WTC11 (cell line): Measurements from ENCODE around the gene L3HYPDH. TPM values are rescaled to one million over a fixed set of nuclear protein-coding genes. Genes with fewer than 3 reads are reported as not detected.

Experiments
- ATAC-seq: fragments of 200-7000 bp; cut with Tn5 transposase; 2 replicates; pipeline ENCODE4 v1.10.0; 2021; ENCODE audit warnings: mild to moderate bottlenecking, moderate library complexity
- CTCF ChIA-PET: fragments of 300-600 bp; sonication (Branson Sonifier 250); formaldehyde crosslinking; loops from one replicate; lab custom pipeline; 2021; ENCODE audit warnings: antibody characterized with exemption; lab: Charles Lee
- POLR2A ChIA-PET: fragments of 350-600 bp; sonication (Branson Sonifier 250); formaldehyde crosslinking; loops from one replicate; lab custom pipeline; 2021; ENCODE audit warnings: antibody characterized with exemption; lab: Charles Lee
- DNase-seq: peaks from one replicate; pipeline ENCODE4 v3.0.0; 2021; ENCODE audit warnings: low spot score
- H3K27ac Mint-ChIP-seq: 2 replicates; pipeline ENCODE4 v1.8.0; 2021; ENCODE audit warnings: mixed read lengths
- H3K27me3 Mint-ChIP-seq: 2 replicates; pipeline ENCODE4 v1.8.0; 2021; ENCODE audit warnings: low read depth, mild to moderate bottlenecking, moderate library complexity, mixed read lengths
- H3K36me3 Mint-ChIP-seq: 2 replicates; pipeline ENCODE4 v1.8.0; 2021; ENCODE audit warnings: mixed read lengths
- H3K4me1 Mint-ChIP-seq: 2 replicates; pipeline ENCODE4 v1.8.0; 2022; ENCODE audit warnings: mixed read lengths
- H3K4me3 Mint-ChIP-seq: 2 replicates; pipeline ENCODE4 v1.8.0; 2021; ENCODE audit warnings: mild to moderate bottlenecking, moderate library complexity, mixed read lengths
- H3K9me3 Mint-ChIP-seq: 2 replicates; pipeline ENCODE4 v1.8.0; 2021; ENCODE audit warnings: mixed read lengths
- FOXJ3 ChIP-seq: sonication (generic); formaldehyde crosslinking; IDR thresholded peaks from 2 replicates; pipeline ENCODE4 v1.9.0; 2021; ENCODE audit warnings: missing genetic modification reagents, mild to moderate bottlenecking, borderline replicate concordance
- FOXP1 ChIP-seq: sonication (generic); formaldehyde crosslinking; IDR thresholded peaks from 2 replicates; pipeline ENCODE4 v1.8.0; 2022; ENCODE audit warnings: missing genetic modification reagents, mild to moderate bottlenecking, moderate library complexity, borderline replicate concordance
- IRF2 ChIP-seq: sonication (generic); formaldehyde crosslinking; IDR thresholded peaks from 2 replicates; pipeline ENCODE4 v1.8.0; 2022; ENCODE audit warnings: low read depth, missing genetic modification reagents, borderline replicate concordance
- NFATC4 ChIP-seq: fragments of 250-450 bp; sonication (Bioruptor Pico); IDR thresholded peaks from 2 replicates; pipeline ENCODE4 v1.9.0; 2021; ENCODE audit warnings: mild to moderate bottlenecking
- NR2C2 ChIP-seq: sonication (generic); formaldehyde crosslinking; IDR thresholded peaks from 2 replicates; pipeline ENCODE4 v1.8.0; 2022; ENCODE audit warnings: mild to moderate bottlenecking, missing genetic modification reagents
- PRRX2 ChIP-seq: fragments of 250-450 bp; sonication (Bioruptor Pico); IDR thresholded peaks from 2 replicates; pipeline ENCODE4 v1.8.0; 2021; ENCODE audit warnings: mild to moderate bottlenecking
- SMAD3 ChIP-seq: sonication (generic); formaldehyde crosslinking; IDR thresholded peaks from 2 replicates; pipeline ENCODE4 v1.8.0; 2022; ENCODE audit warnings: missing genetic modification reagents, mild to moderate bottlenecking, borderline replicate concordance
- SMAD4 ChIP-seq: sonication (generic); formaldehyde crosslinking; IDR thresholded peaks from 2 replicates; pipeline ENCODE4 v1.8.0; 2022; ENCODE audit warnings: mild to moderate bottlenecking, missing genetic modification reagents
- TCF7 ChIP-seq: sonication (generic); formaldehyde crosslinking; IDR thresholded peaks from 2 replicates; pipeline ENCODE4 v1.8.0; 2022; ENCODE audit warnings: mild to moderate bottlenecking, low read depth, missing genetic modification reagents, moderate library complexity
- TEAD1 ChIP-seq: sonication (generic); formaldehyde crosslinking; IDR thresholded peaks from 2 replicates; pipeline ENCODE4 v1.8.0; 2022; ENCODE audit warnings: mild to moderate bottlenecking, missing genetic modification reagents
- TEAD4 ChIP-seq: sonication (generic); formaldehyde crosslinking; IDR thresholded peaks from 2 replicates; pipeline ENCODE4 v1.8.0; 2022; ENCODE audit warnings: mild to moderate bottlenecking, missing genetic modification reagents
- ZNF121 ChIP-seq: sonication (generic); formaldehyde crosslinking; IDR thresholded peaks from 2 replicates; pipeline ENCODE4 v1.8.0; 2023; ENCODE audit warnings: missing genetic modification reagents
- total RNA-seq: library from RNA; stranded (reverse); gene quantifications from 3 replicates; pipeline ENCODE4 v1.2.3, GENCODE V29; 2021
- TF ChIP-seq, protein P1 (sequence below): sonication (generic); formaldehyde crosslinking; IDR thresholded peaks from 2 replicates; pipeline ENCODE4 v1.8.1; 2023; ENCODE audit warnings: mild to moderate bottlenecking, missing genetic modification reagents
- TF ChIP-seq, protein P2 (sequence below): sonication (generic); formaldehyde crosslinking; IDR thresholded peaks from 2 replicates; pipeline ENCODE4 v1.8.0; 2022; ENCODE audit warnings: mild to moderate bottlenecking, missing genetic modification reagents
- TF ChIP-seq, protein P3 (sequence below): fragments of 250-450 bp; sonication (Bioruptor Pico); IDR thresholded peaks from 2 replicates; pipeline ENCODE4 v2.1.2; 2022; ENCODE audit warnings: mild to moderate bottlenecking, moderate library complexity
- TF ChIP-seq, protein P4 (sequence below): sonication (generic); formaldehyde crosslinking; IDR thresholded peaks from 2 replicates; pipeline ENCODE4 v1.8.0; 2023; ENCODE audit warnings: mild to moderate bottlenecking, missing genetic modification reagents

L3HYPDH gene
- total RNA-seq, 1 experiment from 2014 or later: 17.5 TPM

DNA sequence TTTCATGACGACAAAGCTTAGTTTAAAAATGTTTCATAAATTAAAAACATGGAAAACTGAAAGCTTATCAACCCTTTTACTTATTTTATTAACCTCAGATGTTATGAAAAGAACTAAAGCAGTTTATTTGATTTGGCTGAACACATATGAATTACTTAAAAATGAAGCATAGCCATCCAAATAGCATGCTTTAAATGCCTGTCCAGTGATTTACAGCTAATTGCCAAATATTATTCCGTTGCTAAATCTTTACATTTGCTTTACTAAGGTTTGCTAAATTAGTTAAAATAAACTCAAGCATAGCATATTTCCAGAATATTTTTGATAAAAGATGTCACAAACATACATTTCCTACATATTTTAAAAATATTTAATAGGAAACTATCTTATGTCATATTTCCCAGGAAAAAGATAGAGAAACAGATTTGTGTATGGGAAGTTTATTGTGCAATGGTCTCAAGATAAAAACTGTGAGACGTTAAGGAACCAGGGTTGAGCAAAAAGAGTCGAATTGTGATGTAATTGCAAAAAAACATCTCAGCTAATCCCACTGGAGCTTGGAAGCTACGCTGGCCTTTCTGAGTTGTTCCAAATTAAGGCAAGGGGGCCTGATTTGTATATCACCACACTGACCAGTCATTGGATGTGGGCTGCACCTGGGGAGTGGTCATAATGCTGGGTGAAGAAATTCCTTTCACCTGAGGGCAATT lies 44.8 kb downstream of the L3HYPDH start:
- no peaks in the 10 kb centered on the region for H3K36me3 Mint-ChIP-seq
- no peak for TF ChIP-seq NR2C2 (CRISPR knock-in tag)
- no peak for TF ChIP-seq TCF7 (CRISPR knock-in tag)
- TF ChIP-seq, protein P1, sequence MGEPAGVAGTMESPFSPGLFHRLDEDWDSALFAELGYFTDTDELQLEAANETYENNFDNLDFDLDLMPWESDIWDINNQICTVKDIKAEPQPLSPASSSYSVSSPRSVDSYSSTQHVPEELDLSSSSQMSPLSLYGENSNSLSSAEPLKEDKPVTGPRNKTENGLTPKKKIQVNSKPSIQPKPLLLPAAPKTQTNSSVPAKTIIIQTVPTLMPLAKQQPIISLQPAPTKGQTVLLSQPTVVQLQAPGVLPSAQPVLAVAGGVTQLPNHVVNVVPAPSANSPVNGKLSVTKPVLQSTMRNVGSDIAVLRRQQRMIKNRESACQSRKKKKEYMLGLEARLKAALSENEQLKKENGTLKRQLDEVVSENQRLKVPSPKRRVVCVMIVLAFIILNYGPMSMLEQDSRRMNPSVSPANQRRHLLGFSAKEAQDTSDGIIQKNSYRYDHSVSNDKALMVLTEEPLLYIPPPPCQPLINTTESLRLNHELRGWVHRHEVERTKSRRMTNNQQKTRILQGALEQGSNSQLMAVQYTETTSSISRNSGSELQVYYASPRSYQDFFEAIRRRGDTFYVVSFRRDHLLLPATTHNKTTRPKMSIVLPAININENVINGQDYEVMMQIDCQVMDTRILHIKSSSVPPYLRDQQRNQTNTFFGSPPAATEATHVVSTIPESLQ (CRISPR knock-in tag): no peak
- no peak for TF ChIP-seq SMAD4 (CRISPR knock-in tag)
- no peak for TF ChIP-seq ZNF121 (CRISPR knock-in tag)
- no peak for TF ChIP-seq FOXJ3 (CRISPR knock-in tag)
- TF ChIP-seq, all 79 proteins: peak for 0
- no peaks in the 10 kb centered on the region for H3K4me1 Mint-ChIP-seq
- no peak overlapping the region for H3K27ac Mint-ChIP-seq
- H3K27me3 Mint-ChIP-seq: no peaks in the 10 kb centered on the region
- H3K9me3 Mint-ChIP-seq: no peaks in the 10 kb centered on the region
- ChIA-PET POLR2A (no interaction called here), CTCF (interaction anchor here (0.8 to 1.5 kb wide), 3 partner anchors 45 to 306 kb away, joined by 3 to 4 read pairs (median 4); partner anchors contain the start of genes JKAMP and L3HYPDH)
- no peak overlapping the region for H3K4me3 Mint-ChIP-seq
- ATAC-seq (peak; percentile 58), DNase-seq (no peak)

DNA sequence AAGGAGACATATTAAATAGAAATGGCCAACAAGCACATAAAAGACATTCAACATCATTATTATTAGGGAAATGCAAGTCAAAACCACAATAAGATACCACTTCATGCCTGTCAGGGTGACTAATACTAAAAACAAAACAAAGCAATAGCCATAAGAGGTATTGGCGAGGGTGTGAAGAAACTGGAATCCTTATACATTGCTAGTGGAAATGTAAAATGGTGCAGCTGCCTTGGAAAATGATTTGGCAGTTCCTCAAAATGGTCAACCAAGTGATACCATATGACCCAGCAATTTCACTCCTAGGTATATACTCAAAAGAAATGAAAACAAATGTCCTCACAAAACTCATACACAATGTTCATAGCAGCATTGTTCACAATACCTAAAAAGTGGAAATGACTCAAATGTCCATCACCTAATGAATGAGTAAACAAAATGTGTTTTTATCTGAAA lies 46.0 kb downstream of the L3HYPDH start:
- ATAC-seq (no peak), DNase-seq (no peak)
- no peak overlapping the region for H3K27ac Mint-ChIP-seq

More for the DNA sequence above, 46.0 kb downstream of the L3HYPDH start:
- ChIA-PET POLR2A (no interaction called here), CTCF (interaction anchor here (1.5 kb wide), 1 partner anchor 305 kb away, joined by 4 read pairs; no protein-coding TSS in a partner anchor)
- TF ChIP-seq IRF2 (CRISPR knock-in tag) (no peak), TEAD1 (no peak), SMAD3 (CRISPR knock-in tag) (no peak), NFATC4 (CRISPR knock-in tag) (no peak), FOXP1 (CRISPR knock-in tag) (no peak), PRRX2 (CRISPR knock-in tag) (no peak), TEAD4 (no peak)
- TF ChIP-seq, protein P2, sequence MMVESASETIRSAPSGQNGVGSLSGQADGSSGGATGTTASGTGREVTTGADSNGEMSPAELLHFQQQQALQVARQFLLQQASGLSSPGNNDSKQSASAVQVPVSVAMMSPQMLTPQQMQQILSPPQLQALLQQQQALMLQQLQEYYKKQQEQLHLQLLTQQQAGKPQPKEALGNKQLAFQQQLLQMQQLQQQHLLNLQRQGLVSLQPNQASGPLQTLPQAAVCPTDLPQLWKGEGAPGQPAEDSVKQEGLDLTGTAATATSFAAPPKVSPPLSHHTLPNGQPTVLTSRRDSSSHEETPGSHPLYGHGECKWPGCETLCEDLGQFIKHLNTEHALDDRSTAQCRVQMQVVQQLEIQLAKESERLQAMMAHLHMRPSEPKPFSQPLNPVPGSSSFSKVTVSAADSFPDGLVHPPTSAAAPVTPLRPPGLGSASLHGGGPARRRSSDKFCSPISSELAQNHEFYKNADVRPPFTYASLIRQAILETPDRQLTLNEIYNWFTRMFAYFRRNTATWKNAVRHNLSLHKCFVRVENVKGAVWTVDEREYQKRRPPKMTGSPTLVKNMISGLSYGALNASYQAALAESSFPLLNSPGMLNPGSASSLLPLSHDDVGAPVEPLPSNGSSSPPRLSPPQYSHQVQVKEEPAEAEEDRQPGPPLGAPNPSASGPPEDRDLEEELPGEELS (CRISPR knock-in tag): no peak
- TF ChIP-seq, protein P3, sequence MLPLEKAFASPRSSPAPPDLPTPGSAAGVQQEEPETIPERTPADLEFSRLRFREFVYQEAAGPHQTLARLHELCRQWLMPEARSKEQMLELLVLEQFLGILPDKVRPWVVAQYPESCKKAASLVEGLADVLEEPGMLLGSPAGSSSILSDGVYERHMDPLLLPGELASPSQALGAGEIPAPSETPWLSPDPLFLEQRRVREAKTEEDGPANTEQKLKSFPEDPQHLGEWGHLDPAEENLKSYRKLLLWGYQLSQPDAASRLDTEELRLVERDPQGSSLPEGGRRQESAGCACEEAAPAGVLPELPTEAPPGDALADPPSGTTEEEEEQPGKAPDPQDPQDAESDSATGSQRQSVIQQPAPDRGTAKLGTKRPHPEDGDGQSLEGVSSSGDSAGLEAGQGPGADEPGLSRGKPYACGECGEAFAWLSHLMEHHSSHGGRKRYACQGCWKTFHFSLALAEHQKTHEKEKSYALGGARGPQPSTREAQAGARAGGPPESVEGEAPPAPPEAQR (CRISPR knock-in tag): no peak
- TF ChIP-seq, protein P4, sequence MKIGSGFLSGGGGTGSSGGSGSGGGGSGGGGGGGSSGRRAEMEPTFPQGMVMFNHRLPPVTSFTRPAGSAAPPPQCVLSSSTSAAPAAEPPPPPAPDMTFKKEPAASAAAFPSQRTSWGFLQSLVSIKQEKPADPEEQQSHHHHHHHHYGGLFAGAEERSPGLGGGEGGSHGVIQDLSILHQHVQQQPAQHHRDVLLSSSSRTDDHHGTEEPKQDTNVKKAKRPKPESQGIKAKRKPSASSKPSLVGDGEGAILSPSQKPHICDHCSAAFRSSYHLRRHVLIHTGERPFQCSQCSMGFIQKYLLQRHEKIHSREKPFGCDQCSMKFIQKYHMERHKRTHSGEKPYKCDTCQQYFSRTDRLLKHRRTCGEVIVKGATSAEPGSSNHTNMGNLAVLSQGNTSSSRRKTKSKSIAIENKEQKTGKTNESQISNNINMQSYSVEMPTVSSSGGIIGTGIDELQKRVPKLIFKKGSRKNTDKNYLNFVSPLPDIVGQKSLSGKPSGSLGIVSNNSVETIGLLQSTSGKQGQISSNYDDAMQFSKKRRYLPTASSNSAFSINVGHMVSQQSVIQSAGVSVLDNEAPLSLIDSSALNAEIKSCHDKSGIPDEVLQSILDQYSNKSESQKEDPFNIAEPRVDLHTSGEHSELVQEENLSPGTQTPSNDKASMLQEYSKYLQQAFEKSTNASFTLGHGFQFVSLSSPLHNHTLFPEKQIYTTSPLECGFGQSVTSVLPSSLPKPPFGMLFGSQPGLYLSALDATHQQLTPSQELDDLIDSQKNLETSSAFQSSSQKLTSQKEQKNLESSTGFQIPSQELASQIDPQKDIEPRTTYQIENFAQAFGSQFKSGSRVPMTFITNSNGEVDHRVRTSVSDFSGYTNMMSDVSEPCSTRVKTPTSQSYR (CRISPR knock-in tag): no peak
- H3K27me3 Mint-ChIP-seq: no peaks in the 10 kb centered on the region
- H3K4me3 Mint-ChIP-seq: no peak overlapping the region
- H3K9me3 Mint-ChIP-seq: no peaks in the 10 kb centered on the region
- no peaks in the 10 kb centered on the region for H3K4me1 Mint-ChIP-seq
- no peaks in the 10 kb centered on the region for H3K36me3 Mint-ChIP-seq
